ENCODE measurements around the gene STYXL2.

The STYXL2 gene

DNA sequence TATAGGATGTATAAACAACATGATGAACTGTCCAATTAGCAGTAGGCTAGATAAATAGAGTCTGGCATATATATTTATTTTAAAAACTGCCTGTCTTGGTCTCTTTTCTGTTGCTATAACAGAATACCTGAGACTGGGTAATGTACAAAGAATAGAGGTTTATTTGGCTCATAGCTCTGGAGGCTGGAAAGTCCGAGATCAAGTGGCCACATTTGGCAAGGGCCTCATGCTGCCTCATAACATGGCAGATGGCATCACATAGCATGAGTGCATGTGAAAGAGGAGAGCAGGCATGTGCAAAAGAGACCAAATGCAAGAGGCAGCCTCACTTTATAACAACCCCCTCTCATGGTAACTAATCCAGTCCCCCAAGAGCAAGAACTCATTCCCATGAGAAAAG lies 6.0 kb downstream of the STYXL2 start:
- TF ChIP-seq TEAD4 (IDR thresholded peaks at IDR 0.05): no peak
- no peak for TF ChIP-seq ZBTB7A (IDR thresholded peaks at IDR 0.05; ENCODE audit: low read depth)
- no peak for TF ChIP-seq TCF12 (IDR thresholded peaks at IDR 0.05; ENCODE audit: low read depth)
- TF ChIP-seq, protein P1, sequence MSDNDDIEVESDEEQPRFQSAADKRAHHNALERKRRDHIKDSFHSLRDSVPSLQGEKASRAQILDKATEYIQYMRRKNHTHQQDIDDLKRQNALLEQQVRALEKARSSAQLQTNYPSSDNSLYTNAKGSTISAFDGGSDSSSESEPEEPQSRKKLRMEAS (IDR thresholded peaks at IDR 0.05): no peak
- TF ChIP-seq, protein P2, sequence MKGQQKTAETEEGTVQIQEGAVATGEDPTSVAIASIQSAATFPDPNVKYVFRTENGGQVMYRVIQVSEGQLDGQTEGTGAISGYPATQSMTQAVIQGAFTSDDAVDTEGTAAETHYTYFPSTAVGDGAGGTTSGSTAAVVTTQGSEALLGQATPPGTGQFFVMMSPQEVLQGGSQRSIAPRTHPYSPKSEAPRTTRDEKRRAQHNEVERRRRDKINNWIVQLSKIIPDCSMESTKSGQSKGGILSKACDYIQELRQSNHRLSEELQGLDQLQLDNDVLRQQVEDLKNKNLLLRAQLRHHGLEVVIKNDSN (IDR thresholded peaks at IDR 0.05): no peak
- no peak for TF ChIP-seq NFIC (IDR thresholded peaks at IDR 0.05)
- TF ChIP-seq RAD21 (IDR thresholded peaks at IDR 0.05; ENCODE audit: low read depth): no peak
- TF ChIP-seq, protein P3, sequence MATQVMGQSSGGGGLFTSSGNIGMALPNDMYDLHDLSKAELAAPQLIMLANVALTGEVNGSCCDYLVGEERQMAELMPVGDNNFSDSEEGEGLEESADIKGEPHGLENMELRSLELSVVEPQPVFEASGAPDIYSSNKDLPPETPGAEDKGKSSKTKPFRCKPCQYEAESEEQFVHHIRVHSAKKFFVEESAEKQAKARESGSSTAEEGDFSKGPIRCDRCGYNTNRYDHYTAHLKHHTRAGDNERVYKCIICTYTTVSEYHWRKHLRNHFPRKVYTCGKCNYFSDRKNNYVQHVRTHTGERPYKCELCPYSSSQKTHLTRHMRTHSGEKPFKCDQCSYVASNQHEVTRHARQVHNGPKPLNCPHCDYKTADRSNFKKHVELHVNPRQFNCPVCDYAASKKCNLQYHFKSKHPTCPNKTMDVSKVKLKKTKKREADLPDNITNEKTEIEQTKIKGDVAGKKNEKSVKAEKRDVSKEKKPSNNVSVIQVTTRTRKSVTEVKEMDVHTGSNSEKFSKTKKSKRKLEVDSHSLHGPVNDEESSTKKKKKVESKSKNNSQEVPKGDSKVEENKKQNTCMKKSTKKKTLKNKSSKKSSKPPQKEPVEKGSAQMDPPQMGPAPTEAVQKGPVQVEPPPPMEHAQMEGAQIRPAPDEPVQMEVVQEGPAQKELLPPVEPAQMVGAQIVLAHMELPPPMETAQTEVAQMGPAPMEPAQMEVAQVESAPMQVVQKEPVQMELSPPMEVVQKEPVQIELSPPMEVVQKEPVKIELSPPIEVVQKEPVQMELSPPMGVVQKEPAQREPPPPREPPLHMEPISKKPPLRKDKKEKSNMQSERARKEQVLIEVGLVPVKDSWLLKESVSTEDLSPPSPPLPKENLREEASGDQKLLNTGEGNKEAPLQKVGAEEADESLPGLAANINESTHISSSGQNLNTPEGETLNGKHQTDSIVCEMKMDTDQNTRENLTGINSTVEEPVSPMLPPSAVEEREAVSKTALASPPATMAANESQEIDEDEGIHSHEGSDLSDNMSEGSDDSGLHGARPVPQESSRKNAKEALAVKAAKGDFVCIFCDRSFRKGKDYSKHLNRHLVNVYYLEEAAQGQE (IDR thresholded peaks at IDR 0.05; ENCODE audit: low read depth): no peak
- no peak for TF ChIP-seq FOXM1 (IDR thresholded peaks at IDR 0.05; ENCODE audit: borderline replicate concordance, low read depth)
- TF ChIP-seq EP300 (IDR thresholded peaks at IDR 0.05; ENCODE audit: borderline replicate concordance): no peak
- no peak for TF ChIP-seq YY1 (IDR thresholded peaks at IDR 0.05; ENCODE audit: low read depth)
- TF ChIP-seq TAF1 (IDR thresholded peaks at IDR 0.05; ENCODE audit: low read depth): no peak
- no peak for TF ChIP-seq CEBPB (IDR thresholded peaks at IDR 0.05)
- TF ChIP-seq CREB1 (IDR thresholded peaks at IDR 0.05; ENCODE audit: low read depth): no peak
- no peak for TF ChIP-seq EGR1 (IDR thresholded peaks at IDR 0.05)

DNA sequence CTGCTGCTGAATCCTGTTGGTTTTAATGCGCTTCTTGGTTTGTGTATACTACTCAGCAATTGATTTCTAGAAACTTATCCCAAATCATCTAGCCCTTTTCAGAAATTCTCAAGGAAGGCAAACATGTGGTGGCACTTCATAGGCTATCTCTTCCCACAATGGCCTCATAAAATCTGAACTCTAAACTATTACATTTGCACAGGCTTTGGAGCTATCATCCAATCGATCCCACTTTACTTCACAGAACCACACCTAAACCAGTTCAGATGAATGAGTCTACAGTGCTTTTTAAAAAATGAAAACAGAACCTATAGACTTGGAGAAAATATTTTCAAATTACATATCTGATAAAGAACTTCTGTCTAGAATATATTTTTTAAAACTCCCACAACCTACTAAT lies 6.9 kb downstream of the STYXL2 start:
- TF ChIP-seq FOXM1 (IDR thresholded peaks at IDR 0.05; ENCODE audit: borderline replicate concordance, low read depth) (no peak), TCF12 (IDR thresholded peaks at IDR 0.05; ENCODE audit: low read depth) (no peak), EP300 (IDR thresholded peaks at IDR 0.05; ENCODE audit: borderline replicate concordance) (no peak), NFIC (IDR thresholded peaks at IDR 0.05) (no peak), YY1 (IDR thresholded peaks at IDR 0.05; ENCODE audit: low read depth) (no peak), ZBTB7A (IDR thresholded peaks at IDR 0.05; ENCODE audit: low read depth) (no peak), RAD21 (IDR thresholded peaks at IDR 0.05; ENCODE audit: low read depth) (no peak), CREB1 (IDR thresholded peaks at IDR 0.05; ENCODE audit: low read depth) (no peak), TAF1 (IDR thresholded peaks at IDR 0.05; ENCODE audit: low read depth) (no peak), TEAD4 (IDR thresholded peaks at IDR 0.05) (no peak), EGR1 (IDR thresholded peaks at IDR 0.05) (no peak), CEBPB (IDR thresholded peaks at IDR 0.05) (no peak)
- TF ChIP-seq, protein P2 (IDR thresholded peaks at IDR 0.05): no peak
- TF ChIP-seq, protein P3 (IDR thresholded peaks at IDR 0.05; ENCODE audit: low read depth): no peak
- TF ChIP-seq, protein P1 (IDR thresholded peaks at IDR 0.05): no peak

DNA sequence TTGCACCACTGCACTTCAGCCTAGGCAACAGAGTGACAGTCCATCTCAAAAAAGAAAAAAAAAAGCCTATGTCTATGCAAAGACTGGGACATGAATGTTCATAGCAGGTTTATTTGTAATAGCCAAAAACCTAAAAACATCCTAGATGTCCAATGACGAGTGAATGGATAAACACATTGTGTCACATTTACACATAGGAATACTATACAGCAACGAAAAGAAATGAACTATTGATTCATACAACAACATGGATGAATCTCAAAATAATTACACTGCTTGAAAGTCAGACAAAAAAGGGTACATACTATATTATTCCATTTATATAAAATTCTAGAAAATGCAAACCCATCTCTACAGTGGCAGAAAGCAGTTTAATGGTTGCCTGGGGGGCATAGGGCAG lies 7.9 kb downstream of the STYXL2 start:
- no peak for TF ChIP-seq CREB1 (IDR thresholded peaks at IDR 0.05; ENCODE audit: low read depth)
- no peak for TF ChIP-seq ZBTB7A (IDR thresholded peaks at IDR 0.05; ENCODE audit: low read depth)
- TF ChIP-seq YY1 (IDR thresholded peaks at IDR 0.05; ENCODE audit: low read depth): no peak
- TF ChIP-seq FOXM1 (IDR thresholded peaks at IDR 0.05; ENCODE audit: borderline replicate concordance, low read depth): no peak
- no peak for TF ChIP-seq TEAD4 (IDR thresholded peaks at IDR 0.05)
- TF ChIP-seq, protein P3 (IDR thresholded peaks at IDR 0.05; ENCODE audit: low read depth): no peak
- TF ChIP-seq NFIC (IDR thresholded peaks at IDR 0.05): no peak

DNA sequence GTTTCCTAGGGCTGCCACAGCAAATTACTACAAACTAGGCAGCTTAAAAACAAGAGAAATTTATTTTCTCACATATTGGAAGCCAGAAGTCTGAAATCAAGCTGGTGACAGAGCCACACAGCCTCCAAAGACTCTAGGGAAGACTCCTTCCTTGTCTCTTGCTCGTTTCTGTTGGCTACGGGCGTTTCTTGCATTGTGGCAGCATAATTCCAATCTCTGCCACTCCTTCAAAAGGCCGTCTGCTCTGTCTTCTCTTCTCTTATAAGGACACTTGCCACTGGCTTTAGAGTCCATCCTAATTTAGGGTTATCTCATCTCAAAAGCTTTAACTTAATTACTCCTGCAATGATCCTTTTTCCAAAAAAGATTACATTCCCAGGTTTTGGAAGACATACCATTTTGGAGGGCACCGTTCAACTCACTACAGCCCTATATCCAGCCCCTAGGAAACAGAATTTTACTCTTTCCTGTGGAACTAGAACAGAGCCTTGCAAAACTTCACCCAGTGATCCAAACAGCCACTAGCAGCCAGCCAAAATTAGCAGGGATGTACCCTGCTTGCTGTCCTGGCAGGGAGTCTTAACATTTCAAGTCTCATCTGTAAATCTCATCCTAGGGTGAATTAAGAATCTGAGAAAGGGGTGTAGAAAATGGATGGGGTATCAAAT lies 9.2 kb downstream of the STYXL2 start:
- no peak for TF ChIP-seq NFIC (IDR thresholded peaks at IDR 0.05)
- TF ChIP-seq CEBPB (IDR thresholded peaks at IDR 0.05): no peak
- no peak for TF ChIP-seq TEAD4 (IDR thresholded peaks at IDR 0.05)
- TF ChIP-seq, protein P3 (IDR thresholded peaks at IDR 0.05; ENCODE audit: low read depth): no peak
- TF ChIP-seq, protein P2 (IDR thresholded peaks at IDR 0.05): no peak
- no peak for TF ChIP-seq RAD21 (IDR thresholded peaks at IDR 0.05; ENCODE audit: low read depth)
- TF ChIP-seq TCF12 (IDR thresholded peaks at IDR 0.05; ENCODE audit: low read depth): no peak
- TF ChIP-seq, protein P1 (IDR thresholded peaks at IDR 0.05): no peak
- no peak for TF ChIP-seq CREB1 (IDR thresholded peaks at IDR 0.05; ENCODE audit: low read depth)
- no peak for TF ChIP-seq FOXM1 (IDR thresholded peaks at IDR 0.05; ENCODE audit: borderline replicate concordance, low read depth)
- TF ChIP-seq EP300 (IDR thresholded peaks at IDR 0.05; ENCODE audit: borderline replicate concordance): no peak
